HepG2 (cell line): ENCODE results near the gene FANK1. TPM values are rescaled to one million over a fixed set of nuclear protein-coding genes. Genes with fewer than 3 reads are reported as not detected.
A peak's percentile ranks its signal among the peaks of the same experiment; 100 is the strongest.

Source experiments
- ZBTB7B ChIP-seq: sonication (generic); formaldehyde crosslinking; IDR thresholded peaks from 2 replicates; pipeline ENCODE4 v1.4.0; 2020; ENCODE audit warnings: missing genetic modification reagents
- ZNF687 ChIP-seq: sonication (generic); formaldehyde crosslinking; IDR thresholded peaks from 2 replicates; pipeline ENCODE4 v1.5.1; 2020; ENCODE audit warnings: mild to moderate bottlenecking, missing genetic modification reagents, moderate library complexity
- ZNF724P ChIP-seq: sonication (generic); formaldehyde crosslinking; IDR thresholded peaks from 2 replicates; pipeline ENCODE4 v1.8.0; 2022; ENCODE audit warnings: missing genetic modification reagents, borderline replicate concordance
- ZNF777 ChIP-seq: sonication (generic); formaldehyde crosslinking; IDR thresholded peaks from 2 replicates; pipeline ENCODE4 v1.4.0; 2020; ENCODE audit warnings: missing genetic modification reagents
- polyA plus RNA-seq, 8 experiments: library from polyadenylated mRNA; depleted of rRNA in 3 of 8; stranded (reverse) in 7 of 8; unstranded in 1 of 8; fragments of >200 nt; fragmentation: Illumina TruSeq in 4 of 8; extraction: Trizol in 4 of 8; gene quantifications; 2 replicates each; pipeline versions ENCODE4 v1.2.1 to v1.2.3, GENCODE V29; 2011 to 2016; ENCODE audit warnings: low read depth in 4 of 8, missing spikeins in 1 of 8, mixed read lengths in 1 of 8; ENCODE audit not compliant: insufficient read depth in 1 of 8
- total RNA-seq, 5 experiments: library from RNA; depleted of rRNA; stranded (reverse); fragments of >200 nt; fragmentation: Illumina TruSeq; extraction: Trizol; gene quantifications; 2 replicates each; pipeline ENCODE4 v1.2.3, GENCODE V29; 2016; ENCODE audit warnings: low read depth in 1 of 5
- TF ChIP-seq, protein P1 (sequence below): IDR thresholded peaks from 2 replicates; pipeline ENCODE4 v1.6.1; 2016; ENCODE audit warnings: missing compliant biosample characterization, missing genetic modification reagents, borderline replicate concordance
- TF ChIP-seq, protein P2 (sequence below): sonication (generic); formaldehyde crosslinking; IDR thresholded peaks from 2 replicates; pipeline ENCODE4 v1.4.0; 2020; ENCODE audit warnings: mild to moderate bottlenecking, missing genetic modification reagents
- TF ChIP-seq, protein P3 (sequence below): sonication (generic); formaldehyde crosslinking; IDR thresholded peaks from 2 replicates; pipeline ENCODE4 v1.4.0; 2020; ENCODE audit warnings: missing genetic modification reagents, mild to moderate bottlenecking, borderline replicate concordance

FANK1 gene
- total and polyA plus RNA-seq, 2 of the 13 experiments (the other 11 are each of a cell fraction or from before 2014, with no cell fraction given), result 0.22 TPM; not detected in 1

- peak; percentile 47; the same call in 1 of the 2 replicates for TF ChIP-seq ZBTB7B
- TF ChIP-seq, protein P1, sequence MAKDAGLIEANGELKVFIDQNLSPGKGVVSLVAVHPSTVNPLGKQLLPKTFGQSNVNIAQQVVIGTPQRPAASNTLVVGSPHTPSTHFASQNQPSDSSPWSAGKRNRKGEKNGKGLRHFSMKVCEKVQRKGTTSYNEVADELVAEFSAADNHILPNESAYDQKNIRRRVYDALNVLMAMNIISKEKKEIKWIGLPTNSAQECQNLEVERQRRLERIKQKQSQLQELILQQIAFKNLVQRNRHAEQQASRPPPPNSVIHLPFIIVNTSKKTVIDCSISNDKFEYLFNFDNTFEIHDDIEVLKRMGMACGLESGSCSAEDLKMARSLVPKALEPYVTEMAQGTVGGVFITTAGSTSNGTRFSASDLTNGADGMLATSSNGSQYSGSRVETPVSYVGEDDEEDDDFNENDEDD (CRISPR knock-in tag), result peak; percentile 48; the same call in 1 of the 2 replicates
- TF ChIP-seq, protein P2, sequence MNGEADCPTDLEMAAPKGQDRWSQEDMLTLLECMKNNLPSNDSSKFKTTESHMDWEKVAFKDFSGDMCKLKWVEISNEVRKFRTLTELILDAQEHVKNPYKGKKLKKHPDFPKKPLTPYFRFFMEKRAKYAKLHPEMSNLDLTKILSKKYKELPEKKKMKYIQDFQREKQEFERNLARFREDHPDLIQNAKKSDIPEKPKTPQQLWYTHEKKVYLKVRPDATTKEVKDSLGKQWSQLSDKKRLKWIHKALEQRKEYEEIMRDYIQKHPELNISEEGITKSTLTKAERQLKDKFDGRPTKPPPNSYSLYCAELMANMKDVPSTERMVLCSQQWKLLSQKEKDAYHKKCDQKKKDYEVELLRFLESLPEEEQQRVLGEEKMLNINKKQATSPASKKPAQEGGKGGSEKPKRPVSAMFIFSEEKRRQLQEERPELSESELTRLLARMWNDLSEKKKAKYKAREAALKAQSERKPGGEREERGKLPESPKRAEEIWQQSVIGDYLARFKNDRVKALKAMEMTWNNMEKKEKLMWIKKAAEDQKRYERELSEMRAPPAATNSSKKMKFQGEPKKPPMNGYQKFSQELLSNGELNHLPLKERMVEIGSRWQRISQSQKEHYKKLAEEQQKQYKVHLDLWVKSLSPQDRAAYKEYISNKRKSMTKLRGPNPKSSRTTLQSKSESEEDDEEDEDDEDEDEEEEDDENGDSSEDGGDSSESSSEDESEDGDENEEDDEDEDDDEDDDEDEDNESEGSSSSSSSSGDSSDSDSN (CRISPR knock-in tag), result peak; percentile 92; the same call in 1 of the 2 replicates
- TF ChIP-seq, protein P3, sequence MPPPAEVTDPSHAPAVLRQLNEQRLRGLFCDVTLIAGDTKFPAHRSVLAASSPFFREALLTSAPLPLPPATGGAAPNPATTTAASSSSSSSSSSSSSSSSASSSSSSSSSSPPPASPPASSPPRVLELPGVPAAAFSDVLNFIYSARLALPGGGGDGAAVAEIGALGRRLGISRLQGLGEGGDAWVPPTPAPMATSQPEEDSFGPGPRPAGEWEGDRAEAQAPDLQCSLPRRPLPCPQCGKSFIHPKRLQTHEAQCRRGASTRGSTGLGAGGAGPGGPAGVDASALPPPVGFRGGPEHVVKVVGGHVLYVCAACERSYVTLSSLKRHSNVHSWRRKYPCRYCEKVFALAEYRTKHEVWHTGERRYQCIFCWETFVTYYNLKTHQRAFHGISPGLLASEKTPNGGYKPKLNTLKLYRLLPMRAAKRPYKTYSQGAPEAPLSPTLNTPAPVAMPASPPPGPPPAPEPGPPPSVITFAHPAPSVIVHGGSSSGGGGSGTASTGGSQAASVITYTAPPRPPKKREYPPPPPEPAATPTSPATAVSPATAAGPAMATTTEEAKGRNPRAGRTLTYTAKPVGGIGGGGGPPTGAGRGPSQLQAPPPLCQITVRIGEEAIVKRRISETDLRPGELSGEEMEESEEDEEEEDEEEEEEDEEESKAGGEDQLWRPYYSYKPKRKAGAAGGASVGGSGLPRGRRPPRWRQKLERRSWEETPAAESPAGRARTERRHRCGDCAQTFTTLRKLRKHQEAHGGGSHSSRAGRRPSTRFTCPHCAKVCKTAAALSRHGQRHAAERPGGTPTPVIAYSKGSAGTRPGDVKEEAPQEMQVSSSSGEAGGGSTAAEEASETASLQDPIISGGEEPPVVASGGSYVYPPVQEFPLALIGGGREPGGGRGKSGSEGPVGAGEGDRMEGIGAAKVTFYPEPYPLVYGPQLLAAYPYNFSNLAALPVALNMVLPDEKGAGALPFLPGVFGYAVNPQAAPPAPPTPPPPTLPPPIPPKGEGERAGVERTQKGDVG (CRISPR knock-in tag), result 0 out of 2 replicates have a peak, but pooled peaks have one; percentile 38
- TF ChIP-seq ZNF724P (CRISPR knock-in tag), result 0 out of 2 replicates have a peak, but pooled peaks have one; percentile 8
- peak; percentile 90 for TF ChIP-seq ZNF777
- TF ChIP-seq ZNF687 (CRISPR knock-in tag), result peak; percentile 68
- TF ChIP-seq, all 625 proteins: peak for 36; not testable (repeated sequence) for 589
Measured at GRCh38 chr10:125895130-125896087, 955 bp upstream of the FANK1 start (continued).
